GM12875 (cell line): ENCODE data around the gene ART1.

ENCODE experiments used
- H3K4me3 ChIP-seq: one replicate; pipeline ENCODE4 v1.5.1; 2011; ENCODE audit warnings: low read depth, low read length, control low read depth
- CTCF ChIP-seq: IDR thresholded peaks from 2 replicates; pipeline ENCODE4 v1.5.1; 2011; ENCODE audit warnings: low read depth, mild to moderate bottlenecking, control low read depth, inconsistent platforms, low read length, moderate library complexity, borderline replicate concordance; ENCODE audit not compliant: insufficient read depth

Gene ART1

GRCh38 chr11:3667149-3668035 is 22.5 kb downstream of the ART1 start:
- H3K4me3 ChIP-seq: no peak overlapping the region
- TF ChIP-seq CTCF: no peak

- H3K4me3 ChIP-seq: no peak overlapping the region
- TF ChIP-seq CTCF: no peak
Observed at GRCh38 chr11:3669128-3669527, 24.2 kb downstream of the ART1 start.

- TF ChIP-seq CTCF: no peak
- H3K4me3 ChIP-seq: no peak overlapping the region
Observed at GRCh38 chr11:3669742-3670183, 24.8 kb downstream of the ART1 start.

- TF ChIP-seq CTCF: no peak
- no peak within 1 kb of the TSS for H3K4me3 ChIP-seq
Observed at GRCh38 chr11:3671334-3672254, 26.7 kb downstream of the ART1 start, which contains the start of gene CHRNA10. Gene CHRNA10, minus strand, starts transcription at chr11:3671384. Its CDS starts 72 bp downstream, at chr11:3671312.

GRCh38 chr11:3674189-3674588 is 29.3 kb downstream of the ART1 start:
- no peak overlapping the region for H3K4me3 ChIP-seq
- TF ChIP-seq CTCF: no peak

- H3K4me3 ChIP-seq: no peak overlapping the region
- TF ChIP-seq CTCF: no peak
Observed at GRCh38 chr11:3675971-3676370, 31.0 kb downstream of the ART1 start.

GRCh38 chr11:3679077-3679476 is 34.1 kb downstream of the ART1 start:
- TF ChIP-seq CTCF: no peak
- H3K4me3 ChIP-seq: no peak overlapping the region
